Colon (tissue), 2 donors: ENCODE measurements around the gene AAK1.
"Not testable (repeated sequence)": the region's sequence is repeated elsewhere in the genome, so short reads cannot be mapped to it uniquely, and the experiment has no call there.

Source experiments
- FAIRE-seq: peaks from 2 replicates; lab custom pipeline; 2012; peaks lifted over from hg19 to GRCh38; lab: Jason Lieb, UNC
- donor health status: control.
- donor health status: control.

Gene AAK1

GRCh38 chr2:69450735-69451416, 192.7 kb downstream of the AAK1 start:
- FAIRE-seq, result no peak

- FAIRE-seq, result no peak
These were observed 193.6 kb downstream of the AAK1 start for GRCh38 chr2:69449906-69450305.

GRCh38 chr2:69443673-69444072, 199.9 kb downstream of the AAK1 start:
- FAIRE-seq, result not testable (repeated sequence)

GRCh38 chr2:69439499-69439898, 204.0 kb downstream of the AAK1 start:
- FAIRE-seq, result not testable (repeated sequence)

- FAIRE-seq, result no peak
These were observed 205.0 kb downstream of the AAK1 start for GRCh38 chr2:69438580-69438979.

- FAIRE-seq, result no peak
These were observed 205.8 kb downstream of the AAK1 start for GRCh38 chr2:69437751-69438154.

- FAIRE-seq, result no peak
These were observed 206.4 kb downstream of the AAK1 start, which contains the start of gene NFU1 for GRCh38 chr2:69436938-69437750. Gene NFU1, minus strand, starts transcription at chr2:69437435. Its CDS starts 13 bp downstream, at chr2:69437422.

GRCh38 chr2:69436596-69436937, 207.0 kb downstream of the AAK1 start:
- no peak for FAIRE-seq

GRCh38 chr2:69434753-69435152, 208.8 kb downstream of the AAK1 start:
- FAIRE-seq, result no peak

GRCh38 chr2:69429491-69430183, 213.9 kb downstream of the AAK1 start:
- FAIRE-seq, result no peak

GRCh38 chr2:69428981-69429380, 214.6 kb downstream of the AAK1 start:
- no peak for FAIRE-seq

- no peak for FAIRE-seq
These were observed 219.1 kb downstream of the AAK1 start for GRCh38 chr2:69424419-69424818.

- FAIRE-seq, result peak; percentile 36
These were observed 221.3 kb downstream of the AAK1 start for GRCh38 chr2:69422198-69422597.

GRCh38 chr2:69419111-69419510, 224.4 kb downstream of the AAK1 start:
- FAIRE-seq, result not testable (repeated sequence)

GRCh38 chr2:69416147-69416546, 227.4 kb downstream of the AAK1 start:
- FAIRE-seq, result peak; percentile 85
